ENCODE measurements around the gene MMP25. TPM values are rescaled to one million over a fixed set of nuclear protein-coding genes. Genes with fewer than 3 reads are reported as not detected.

MMP25 gene
- total and polyA plus RNA-seq, 9 of the 15 experiments (the other 6 are each of a cell fraction or from before 2014, with no cell fraction given) = 0.03 to 0.04 TPM; not detected in 7

DNA sequence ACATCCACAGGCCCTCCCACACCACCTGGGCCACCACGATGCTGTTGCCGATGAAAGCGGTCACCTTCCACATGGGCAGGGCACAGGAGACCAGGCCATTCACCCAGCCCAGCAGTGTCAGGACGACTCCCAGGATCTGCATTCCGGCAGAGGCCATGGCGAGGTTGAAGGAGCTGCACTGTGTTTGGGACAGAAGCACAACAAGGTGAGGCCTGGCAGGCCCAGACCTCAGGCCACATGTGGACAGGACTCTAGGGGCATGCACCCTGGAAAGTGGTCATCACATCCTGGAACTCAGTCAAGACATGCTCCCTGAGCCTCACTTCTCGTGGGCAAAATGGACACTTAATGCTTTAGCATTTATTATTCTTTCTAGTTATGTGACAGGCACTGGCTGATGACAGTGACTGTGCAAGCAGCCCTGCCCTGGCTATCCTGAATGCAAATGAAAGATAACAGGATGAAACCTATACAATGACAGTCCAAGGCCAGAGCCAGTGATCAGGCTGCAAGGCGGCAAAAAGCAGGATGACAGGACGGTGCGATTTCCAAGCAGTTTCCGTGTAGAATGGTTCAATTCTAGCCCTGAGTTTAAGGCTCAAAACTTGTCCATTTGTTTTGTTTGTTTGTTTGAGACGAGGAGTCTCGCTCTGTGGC lies 30.4 kb upstream of the MMP25 start (continued):
- TF ChIP-seq, protein P1, sequence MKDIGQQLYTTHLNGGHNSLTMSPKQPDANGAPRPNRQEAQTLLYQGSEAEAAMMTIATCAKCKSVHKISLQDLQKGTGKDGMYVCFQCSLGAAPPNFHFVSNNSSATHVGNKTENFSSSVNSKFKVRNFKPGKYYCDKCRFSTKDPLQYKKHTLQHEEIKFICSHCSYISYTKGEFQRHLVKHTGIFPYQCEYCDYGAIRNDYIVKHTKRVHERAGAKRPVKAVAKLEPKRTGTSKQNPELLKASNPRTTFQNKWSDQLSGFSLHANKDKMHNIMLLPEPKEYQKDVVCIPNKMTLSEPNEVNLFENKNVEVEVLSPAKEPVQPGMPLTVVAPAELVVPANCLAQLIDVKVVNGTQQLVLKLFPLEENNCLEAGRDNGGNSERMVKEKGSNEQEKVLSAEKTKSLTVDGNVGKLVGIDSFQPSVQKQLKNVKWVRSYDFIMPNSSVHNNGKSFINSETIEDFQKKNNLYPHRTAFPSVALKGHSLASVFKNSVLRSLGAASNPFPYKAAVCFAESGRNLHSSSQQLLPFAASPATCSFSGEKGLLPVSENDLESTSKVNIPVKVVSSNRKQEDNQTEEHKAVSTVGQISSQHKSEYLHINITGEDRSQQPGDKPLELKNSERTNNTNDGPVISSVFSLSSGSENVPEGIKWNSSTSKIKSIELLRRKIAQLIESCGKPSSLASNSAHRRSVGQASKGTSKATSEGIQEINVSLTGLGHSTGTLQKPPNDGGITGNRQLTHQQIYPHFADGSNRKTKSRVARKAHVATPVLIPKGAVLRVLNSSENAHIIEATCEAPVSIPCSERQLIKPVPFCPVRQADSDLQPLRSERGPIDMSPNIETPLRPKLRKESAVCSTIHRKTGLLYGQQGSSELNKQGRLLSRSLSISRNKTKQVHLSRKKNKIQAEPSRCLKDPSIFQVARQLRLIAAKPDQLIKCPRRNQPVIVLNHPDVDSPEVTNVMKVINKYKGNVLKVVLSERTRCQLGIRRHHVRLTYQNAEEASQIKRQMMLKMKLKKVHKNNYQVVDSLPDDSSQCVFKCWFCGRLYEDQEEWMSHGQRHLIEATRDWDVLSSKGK (CRISPR knock-in tag; IDR thresholded peaks at IDR 0.05) = no peak
- no peak for TF ChIP-seq JUN (IDR thresholded peaks at IDR 0.05; ENCODE audit: borderline replicate concordance, low read depth, low read length)
- no peak for TF ChIP-seq JUN (CRISPR knock-in tag; IDR thresholded peaks at IDR 0.05; ENCODE audit: borderline replicate concordance)
- TF ChIP-seq UBTF (IDR thresholded peaks at IDR 0.05; ENCODE audit: borderline replicate concordance in 1 of 2, low read depth in 2 of 2, low read length in 2 of 2) = no peak
- TF ChIP-seq ATF1 (CRISPR knock-in tag; IDR thresholded peaks at IDR 0.05) = no peak
- 0 out of 2 replicates have a peak, but pooled peaks have one; percentile 10 for TF ChIP-seq ATF1 (tag; IDR thresholded peaks at IDR 0.05)
- TF ChIP-seq CBFA2T3 (IDR thresholded peaks at IDR 0.05) = peak; percentile 60
- TF ChIP-seq, protein P2, sequence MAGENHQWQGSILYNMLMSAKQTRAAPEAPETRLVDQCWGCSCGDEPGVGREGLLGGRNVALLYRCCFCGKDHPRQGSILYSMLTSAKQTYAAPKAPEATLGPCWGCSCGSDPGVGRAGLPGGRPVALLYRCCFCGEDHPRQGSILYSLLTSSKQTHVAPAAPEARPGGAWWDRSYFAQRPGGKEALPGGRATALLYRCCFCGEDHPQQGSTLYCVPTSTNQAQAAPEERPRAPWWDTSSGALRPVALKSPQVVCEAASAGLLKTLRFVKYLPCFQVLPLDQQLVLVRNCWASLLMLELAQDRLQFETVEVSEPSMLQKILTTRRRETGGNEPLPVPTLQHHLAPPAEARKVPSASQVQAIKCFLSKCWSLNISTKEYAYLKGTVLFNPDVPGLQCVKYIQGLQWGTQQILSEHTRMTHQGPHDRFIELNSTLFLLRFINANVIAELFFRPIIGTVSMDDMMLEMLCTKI (IDR thresholded peaks at IDR 0.05; ENCODE audit: partially characterized antibody) = no peak
- no peak for TF ChIP-seq BRF2 (IDR thresholded peaks at IDR 0.05; ENCODE audit: borderline replicate concordance, insufficient read depth, insufficient read length)
- TF ChIP-seq E2F4 (CRISPR knock-in tag; IDR thresholded peaks at IDR 0.05; ENCODE audit: low read depth) = no peak
- TF ChIP-seq DLX4 (CRISPR knock-in tag; IDR thresholded peaks at IDR 0.05) = no peak
- no peak for TF ChIP-seq NR3C1 (CRISPR knock-in tag; IDR thresholded peaks at IDR 0.05)
- TF ChIP-seq RB1 (IDR thresholded peaks at IDR 0.05; ENCODE audit: low read depth) = no peak
- no peak for TF ChIP-seq TSC22D4 (tag; IDR thresholded peaks at IDR 0.05)
- no peak for TF ChIP-seq SREBF2 (CRISPR knock-in tag; IDR thresholded peaks at IDR 0.05)
- TF ChIP-seq DPF2 (IDR thresholded peaks at IDR 0.05) = peak; percentile 62
- TF ChIP-seq PTRF (tag; IDR thresholded peaks at IDR 0.05) = no peak
- TF ChIP-seq NR2F6 (CRISPR knock-in tag; IDR thresholded peaks at IDR 0.05) = no peak
- TF ChIP-seq ADNP (tag; IDR thresholded peaks at IDR 0.05) = no peak

Data from K562 (cell line).